ACHN (cell line): ENCODE data around the gene NGF.

Experiments used
- DNase-seq: peaks from one replicate; pipeline ENCODE4 v3.0.0-alpha.2; 2015
- in situ Hi-C: cut with HindIII; loops from 2 replicates; pipeline ENCODE4 v1.10.0; 2017; ENCODE audit warnings: low sequenced_read_pairs, low pct_ligation_motif_present, low pct_unique_long_range_greater_than_20kb

NGF gene

DNA sequence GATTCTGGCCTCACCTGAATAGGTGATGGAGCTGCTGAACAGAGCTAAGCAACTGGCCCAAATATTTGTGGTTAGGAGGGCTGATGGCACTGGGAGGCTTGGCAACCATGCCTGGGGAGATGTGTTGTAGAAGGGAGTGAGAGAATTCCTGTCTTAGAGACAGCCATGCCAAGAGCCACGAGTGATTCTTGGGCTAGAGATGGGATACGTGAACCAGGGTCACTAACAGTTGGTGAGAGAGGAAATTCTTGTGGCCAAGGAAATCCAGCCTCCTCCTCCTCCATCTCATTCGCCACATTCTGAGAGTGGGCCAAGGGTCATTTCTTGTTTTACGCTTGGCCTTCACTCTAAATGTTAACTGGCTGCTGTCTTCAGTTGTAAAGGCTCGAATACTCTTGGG lies 46.3 kb downstream of the NGF start:
- in situ Hi-C loops: no loop called here
- DNase-seq: no peak

DNA sequence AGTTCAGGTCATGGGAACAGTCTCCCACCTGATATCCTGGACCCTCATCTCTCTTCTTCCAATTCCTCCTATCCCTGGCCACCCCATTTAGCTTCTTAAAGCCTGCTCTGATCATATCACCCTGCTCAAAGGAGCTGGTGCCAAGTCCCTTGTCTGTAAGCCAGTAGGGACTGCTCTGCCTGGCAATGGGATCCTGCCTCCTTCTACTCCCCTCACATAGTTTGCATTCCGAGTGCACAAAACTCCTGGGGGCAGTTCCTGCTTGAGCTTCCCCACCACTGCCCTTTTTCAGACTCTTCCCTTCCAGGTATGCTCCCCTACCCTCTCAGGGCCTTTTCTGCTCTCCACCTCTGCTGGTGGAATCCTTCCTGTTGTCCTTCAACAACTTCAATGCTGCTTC lies 48.1 kb downstream of the NGF start:
- no peak for DNase-seq
- in situ Hi-C loops: no loop called here

DNA sequence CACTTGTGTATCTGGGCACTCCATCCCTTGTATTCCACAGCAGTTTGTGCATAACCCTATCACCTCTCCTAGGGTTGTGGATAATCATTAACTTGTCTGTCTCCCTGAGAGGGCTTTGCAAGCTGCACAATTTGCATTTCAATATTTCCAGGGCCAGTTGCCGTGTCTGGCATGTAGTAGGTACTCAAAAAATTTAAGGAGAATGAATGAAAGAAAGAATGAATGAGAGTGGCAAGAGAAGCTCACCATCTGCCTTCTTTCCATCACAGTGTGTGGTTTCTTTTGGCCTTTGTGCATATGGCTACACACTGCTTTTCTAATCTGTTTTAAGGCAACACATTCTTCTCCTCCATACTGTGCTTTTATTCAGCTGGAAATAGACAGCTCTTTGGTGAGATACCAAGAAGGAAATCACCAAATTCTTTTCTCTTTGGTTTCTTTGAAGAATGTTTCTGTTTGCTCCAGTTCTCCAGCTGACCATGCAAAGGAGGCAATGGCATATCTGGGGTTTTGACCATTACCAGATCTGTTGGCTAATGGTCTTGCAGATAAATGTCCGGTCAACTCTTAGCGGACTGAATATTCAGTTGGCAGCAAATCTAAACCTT lies 49.4 kb downstream of the NGF start:
- in situ Hi-C loops: no loop called here
- no peak for DNase-seq

DNA sequence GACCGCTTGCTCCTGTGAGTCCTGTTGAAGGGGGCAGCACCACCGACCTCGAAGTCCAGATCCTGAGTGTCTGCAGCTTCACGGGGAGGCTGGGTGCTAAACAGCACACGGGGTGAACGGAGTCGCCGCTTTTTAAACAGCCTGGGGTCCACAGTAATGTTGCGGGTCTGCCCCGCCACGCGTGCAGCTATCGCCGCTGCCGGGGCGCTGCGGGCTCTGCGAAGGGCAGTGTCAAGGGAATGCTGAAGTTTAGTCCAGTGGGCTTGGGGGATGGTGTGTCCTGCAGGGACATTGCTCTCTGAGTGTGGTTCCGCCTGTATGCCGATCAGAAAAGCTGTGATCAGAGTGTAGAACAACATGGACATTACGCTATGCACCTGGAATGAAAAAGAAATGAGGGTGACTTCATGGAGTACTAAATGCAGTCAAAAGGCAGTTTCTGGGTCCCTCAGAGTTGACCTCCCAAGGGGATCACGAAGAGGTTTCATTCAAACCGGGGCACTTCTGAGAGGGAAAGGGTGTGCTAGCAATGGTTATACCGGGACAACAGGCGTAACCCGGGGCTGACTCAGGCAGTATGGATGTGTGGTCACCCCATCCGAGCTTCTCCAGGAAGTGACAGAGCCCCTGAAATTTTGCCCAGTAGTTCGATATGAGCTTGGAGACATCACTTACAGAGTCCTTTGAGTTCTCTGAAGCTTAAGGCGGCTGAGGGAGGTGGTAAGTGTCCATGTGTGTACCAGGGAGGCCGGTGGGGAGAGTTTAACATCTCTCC lies 51.4 kb downstream of the NGF start:
- in situ Hi-C loops: no loop called here
- DNase-seq: no peak

DNA sequence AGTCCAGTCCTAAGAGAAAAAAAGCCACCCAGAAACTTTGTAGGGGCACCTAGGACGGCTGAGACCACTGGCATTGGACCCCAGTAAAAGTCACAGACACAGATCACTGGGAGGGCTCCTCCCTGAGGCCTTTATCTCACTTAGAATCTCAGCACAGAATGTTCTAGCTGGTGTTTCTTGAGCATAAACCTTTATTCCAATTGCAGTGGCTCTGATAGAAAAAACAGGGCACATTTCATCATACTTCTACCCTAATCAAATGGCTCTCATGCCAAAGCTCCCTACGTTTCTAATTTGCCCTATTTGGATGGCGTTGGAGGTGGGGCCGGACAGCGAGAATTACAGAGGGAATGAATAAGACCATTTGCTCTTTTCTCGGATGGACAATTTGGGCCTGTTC lies 53.8 kb downstream of the NGF start:
- in situ Hi-C loops: no loop called here
- no peak for DNase-seq

DNA sequence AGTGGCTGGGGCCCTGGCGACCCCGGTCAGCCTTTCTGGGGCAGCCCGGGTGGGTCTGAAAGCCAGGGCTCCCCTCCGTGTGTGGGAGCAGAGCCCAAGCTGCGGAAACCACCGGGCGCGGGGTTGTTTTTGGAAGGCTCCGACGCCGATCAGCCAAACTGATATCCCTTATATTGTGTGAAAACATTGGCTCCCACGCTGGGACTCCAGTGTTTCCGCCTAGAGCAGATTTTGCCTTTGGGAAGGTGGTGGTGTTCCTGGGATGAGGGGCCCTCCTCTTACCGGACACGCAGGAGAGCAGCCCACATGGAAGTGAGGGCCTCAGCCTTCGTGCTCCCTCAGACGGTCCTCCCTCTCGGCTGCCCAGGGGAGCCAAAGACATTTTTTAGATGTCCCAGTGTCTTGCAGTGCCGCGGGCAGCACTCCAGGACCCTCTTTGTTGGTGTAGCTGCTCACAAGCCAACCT lies 54.3 kb downstream of the NGF start:
- no peak for DNase-seq
- in situ Hi-C loops: no loop called here

DNA sequence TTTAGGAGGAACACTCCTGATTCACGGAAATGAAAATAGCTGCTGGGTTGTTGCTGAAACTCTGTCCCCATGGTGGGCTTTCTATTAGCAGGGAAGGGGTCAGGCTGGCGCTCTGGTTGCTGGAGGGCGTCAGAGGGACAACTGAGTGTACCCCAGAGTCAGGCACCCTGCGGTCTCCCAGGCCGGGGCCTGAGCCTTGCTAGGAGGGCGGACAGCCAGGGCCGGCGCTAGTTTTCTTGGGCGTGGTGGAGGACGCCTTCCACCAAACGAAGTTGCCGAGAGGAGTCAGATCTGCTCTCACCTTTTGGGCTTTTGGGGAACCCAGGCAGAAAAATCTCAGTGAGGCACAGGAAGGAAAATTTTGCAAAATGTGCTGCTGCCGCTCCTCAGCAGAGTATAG lies 54.8 kb downstream of the NGF start:
- no peak for DNase-seq
- in situ Hi-C loops: no loop called here

DNA sequence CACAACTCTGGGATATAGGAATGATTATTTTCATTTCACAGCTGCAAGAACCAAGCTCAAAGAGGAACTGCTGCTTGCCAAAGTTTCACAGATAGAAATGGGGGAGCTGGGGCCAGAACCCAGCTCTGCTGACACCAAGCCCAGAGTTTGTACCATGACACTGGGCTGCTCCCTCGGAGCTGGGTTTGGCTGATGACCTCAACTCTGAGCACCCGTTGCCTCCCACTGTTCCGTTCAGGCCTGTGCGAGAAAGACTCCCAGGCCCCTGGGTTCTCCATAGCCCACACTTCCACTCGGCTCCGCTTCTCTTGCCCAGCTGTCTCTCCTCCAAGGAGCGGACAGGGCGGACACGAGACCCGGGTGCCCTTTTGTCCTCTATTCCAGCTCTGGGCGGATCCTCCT lies 55.2 kb downstream of the NGF start:
- in situ Hi-C loops: no loop called here
- no peak for DNase-seq

DNA sequence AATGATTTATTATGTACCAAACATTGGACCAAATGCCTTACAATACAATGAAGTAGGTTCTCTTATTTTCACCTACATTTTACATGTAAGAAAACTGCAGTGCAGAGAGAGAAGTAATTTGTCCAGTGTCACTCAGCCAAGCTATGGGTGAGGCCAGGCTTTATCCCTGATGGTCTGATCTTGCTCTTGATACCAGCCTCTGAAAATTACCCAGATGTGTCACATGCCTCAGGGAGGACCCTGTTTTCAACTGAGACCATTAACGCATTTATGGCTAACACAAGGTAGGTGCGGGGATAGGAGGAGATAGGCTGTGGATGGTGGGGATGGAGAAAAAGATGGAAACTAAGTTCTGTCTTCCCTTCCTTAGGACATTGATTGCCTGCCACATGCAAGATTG lies 56.9 kb downstream of the NGF start:
- in situ Hi-C loops: no loop called here
- DNase-seq: no peak

DNA sequence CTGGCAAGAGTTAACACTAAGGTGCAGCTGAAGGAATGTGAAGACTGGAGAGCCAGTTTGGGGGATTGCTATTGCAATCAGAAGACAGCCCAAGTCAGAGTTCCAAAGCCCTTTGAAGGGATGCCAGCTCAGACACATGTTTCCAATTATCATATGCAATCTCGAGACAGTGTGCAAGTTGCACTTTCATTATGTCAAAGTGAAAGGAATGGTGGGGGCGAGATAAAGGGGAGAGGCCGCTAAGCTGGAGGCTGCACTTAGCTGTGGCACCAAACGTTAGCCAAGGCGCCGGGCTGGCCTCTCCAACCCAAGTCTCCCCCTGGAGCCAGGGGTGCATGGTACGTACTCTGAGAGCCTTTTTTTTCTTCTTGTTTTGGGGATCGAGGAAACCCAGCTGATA lies 58.0 kb downstream of the NGF start:
- in situ Hi-C loops: no loop called here
- no peak for DNase-seq

DNA sequence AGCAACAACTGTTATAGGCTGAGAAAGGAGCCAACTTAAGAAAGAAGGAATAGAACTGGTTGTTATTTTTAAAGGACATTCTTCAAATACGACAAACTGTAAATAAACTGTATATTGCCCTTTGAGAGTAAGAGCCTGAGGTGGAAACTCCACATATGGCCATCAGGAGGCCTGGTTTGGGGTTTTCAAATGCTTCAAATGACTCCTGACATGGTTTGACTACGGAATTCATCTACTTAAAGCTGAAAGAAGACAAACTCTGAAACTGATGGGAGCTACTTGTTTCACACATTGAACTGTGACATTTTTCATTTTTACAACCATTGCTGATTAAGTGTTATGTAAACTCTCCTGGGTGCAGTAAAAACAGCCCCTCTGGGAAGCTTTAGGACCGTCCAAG lies 59.8 kb downstream of the NGF start:
- DNase-seq: no peak
- in situ Hi-C loops: no loop called here

DNA sequence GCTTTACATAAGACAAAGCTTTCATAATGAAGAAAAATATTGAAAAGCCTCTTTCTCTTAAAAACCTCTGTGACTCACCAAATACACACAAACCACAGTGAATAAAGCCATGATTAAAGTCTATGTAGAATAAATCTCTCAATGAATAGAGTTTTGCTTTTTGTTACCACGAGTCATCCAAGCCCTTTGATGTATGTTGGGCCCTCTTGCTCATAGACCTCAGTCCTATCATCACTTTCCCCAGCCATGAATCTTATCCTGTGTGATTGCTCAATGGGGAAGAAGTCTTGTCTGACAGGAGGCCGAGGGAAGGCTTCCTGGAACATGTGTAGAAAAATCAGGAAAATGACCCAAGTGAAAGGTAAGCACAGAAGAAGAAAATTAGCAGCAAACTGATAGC lies 60.8 kb downstream of the NGF start:
- DNase-seq: no peak

DNA sequence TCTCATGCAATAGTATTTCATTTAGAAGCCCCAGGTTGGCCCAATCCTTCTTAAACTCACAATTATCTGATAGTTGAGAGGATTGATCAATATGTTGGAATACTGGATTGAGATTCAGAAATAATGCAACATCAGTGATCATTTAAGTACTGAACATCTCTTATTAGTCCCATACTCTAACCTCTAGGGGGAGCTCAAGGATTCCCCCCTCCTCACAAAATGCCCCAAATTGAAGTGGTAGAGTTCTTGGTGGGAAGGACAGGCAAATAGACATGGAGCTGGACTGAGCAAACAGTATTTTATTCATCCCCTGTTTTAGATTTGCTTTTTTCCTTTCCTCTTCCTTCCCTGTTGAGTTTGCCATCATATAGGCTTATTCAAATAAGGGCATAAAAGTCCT lies 62.8 kb downstream of the NGF start:
- in situ Hi-C loops: no loop called here

More for the DNA sequence above, 60.8 kb downstream of the NGF start:
- in situ Hi-C loops: no loop called here

DNA sequence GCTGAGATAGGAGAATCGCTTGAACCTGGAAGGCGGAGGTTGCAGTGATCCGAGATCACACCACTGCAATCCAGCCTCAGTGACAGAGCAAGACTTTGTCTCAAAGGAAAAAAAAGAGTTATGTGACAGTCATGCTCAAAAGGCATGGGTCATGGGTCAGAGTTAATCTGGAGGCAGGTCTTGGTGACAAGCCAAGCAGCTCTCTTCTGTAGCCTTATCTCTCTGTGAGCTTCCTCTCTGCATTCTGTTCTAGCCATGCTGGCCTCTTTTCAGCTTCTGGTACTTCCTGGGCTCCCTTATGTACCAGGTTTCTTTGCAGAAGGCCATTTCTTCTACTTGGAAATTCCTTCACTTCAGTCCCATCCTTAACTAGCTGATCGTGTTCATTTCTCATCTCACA lies 63.6 kb downstream of the NGF start:
- no peak for DNase-seq
- in situ Hi-C loops: no loop called here

More for the DNA sequence above, 62.8 kb downstream of the NGF start:
- peak; percentile 24 for DNase-seq

DNA sequence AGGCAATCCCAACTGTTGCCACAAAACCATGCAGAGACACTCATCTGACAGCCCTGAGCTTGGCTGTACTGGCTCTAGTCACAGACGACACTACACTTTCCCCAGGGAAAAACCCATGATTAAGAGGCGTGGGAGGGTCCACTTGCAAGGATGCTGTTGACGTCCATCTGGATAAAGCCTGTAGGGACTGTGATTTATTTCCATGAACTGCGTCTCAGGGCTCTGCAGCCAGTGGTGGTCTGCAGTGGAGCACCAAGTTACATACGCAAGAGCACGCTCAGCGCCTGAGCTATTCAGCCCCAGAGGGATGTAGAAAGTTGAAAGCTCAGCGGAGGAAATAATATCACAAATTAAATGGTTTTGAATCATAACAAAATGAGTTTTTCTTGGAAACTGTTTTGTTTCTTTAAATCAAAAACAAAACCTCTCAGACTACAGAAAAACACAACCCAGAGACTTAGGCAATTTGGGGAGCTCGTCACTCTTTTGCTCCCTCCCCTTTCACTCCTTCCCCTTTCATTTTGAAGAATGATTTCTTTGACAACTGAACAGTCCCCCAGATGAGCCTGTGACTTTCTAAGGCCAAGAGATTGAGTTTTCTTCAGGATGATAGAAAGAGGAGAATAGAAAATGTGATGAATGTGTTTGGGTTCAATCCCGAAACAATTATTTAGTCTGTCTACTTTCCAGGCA lies 71.2 kb downstream of the NGF start:
- DNase-seq: no peak
- in situ Hi-C loops: no loop called here

DNA sequence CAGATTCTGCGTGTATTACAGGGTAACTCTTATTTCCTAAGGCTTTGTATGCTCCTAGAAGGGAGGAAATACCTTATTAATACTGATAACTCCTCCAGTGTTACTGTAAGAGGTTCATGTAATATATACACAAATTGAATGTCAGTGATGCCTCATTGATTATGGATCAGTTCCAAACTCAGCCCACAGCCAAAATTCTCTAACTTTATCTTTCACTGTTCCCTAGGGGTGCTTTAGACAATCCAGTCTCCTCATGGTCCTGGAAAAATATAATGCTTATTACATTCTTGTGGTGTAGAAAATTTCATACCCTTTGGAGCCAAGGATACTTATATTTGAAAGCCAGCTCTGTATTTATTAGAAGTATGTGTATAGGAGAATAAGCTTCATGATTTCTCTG lies 73.0 kb downstream of the NGF start:
- in situ Hi-C loops: no loop called here
- no peak for DNase-seq

DNA sequence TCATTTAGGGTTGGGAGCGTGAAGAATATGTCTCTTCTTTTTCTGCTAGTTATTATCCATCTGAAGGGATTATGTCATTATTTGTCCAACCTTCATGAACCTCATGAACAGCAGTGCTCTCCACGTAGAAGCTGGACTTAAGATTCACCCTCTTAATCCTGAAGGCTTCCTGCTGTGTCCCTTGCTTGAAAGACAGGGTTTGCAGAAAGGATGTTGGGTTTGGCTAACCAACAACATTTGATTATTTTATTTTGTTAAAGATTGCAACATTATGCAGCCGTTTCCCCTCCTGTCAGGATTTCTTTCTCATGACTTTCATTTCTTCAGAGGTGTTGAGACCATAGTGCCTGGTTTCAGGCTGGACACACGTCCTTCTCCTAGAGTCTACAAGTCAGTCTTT lies 75.2 kb downstream of the NGF start:
- DNase-seq: no peak
- in situ Hi-C loops: no loop called here

DNA sequence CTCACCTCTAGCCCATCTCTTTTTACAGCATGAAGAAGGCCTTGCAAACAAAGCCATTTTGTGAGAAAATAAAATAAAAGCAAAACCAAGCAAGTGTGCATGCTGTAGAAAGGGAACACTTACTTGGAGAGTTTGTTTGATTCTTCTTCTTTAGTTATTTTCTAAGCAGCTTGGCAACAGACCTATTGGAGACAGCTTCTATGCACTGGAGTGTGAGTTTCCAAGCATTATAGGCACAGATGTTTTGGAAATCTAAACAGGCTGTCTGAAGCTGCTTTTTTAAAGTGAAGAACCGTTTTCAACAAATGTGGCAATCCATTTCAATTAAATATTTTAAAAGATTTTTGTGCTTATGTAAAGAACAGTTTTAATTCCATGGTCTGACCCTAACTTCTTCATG lies 76.6 kb downstream of the NGF start:
- no peak for DNase-seq
- in situ Hi-C loops: no loop called here

DNA sequence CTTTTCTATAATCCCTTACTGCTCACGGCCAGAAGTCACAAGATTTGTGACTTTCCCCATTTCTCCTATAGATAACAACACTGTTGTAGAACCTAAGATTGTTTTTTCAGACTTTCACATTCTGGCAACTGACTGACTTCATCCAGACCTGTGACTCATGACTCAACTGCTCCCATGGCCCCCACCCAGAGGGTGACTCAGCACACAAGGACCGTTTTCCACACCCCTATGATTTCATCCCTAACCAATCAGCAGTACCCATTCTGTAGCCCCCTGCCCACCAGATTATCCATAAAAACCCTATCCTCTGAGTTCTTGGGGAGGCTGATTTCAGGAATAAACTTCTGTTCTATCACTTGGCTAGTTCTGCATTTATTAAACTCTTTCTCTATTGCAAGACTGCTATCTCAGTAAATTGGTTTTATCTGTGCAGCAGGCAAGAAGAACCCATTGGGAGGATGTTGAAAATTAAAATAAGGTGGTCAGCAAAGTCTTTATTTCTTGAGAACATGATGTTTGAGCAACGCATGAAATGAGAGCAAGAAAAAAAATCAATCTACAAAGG lies 79.7 kb downstream of the NGF start:
- in situ Hi-C loops: no loop called here
- peak; percentile 23 for DNase-seq
